Stimulated activated CD4-positive, alpha-beta T cell treated with anti-CD3 and anti-CD28 coated beads, Interleukin-4, amount 100 ng/mL, for 48 hours (primary cell): Measurements from ENCODE around the gene ZFAND6.
"Not testable (repeated sequence)": the region's sequence is repeated elsewhere in the genome, so short reads cannot be mapped to it uniquely, and the experiment has no call there.

ENCODE experiments used
- DNase-seq, 2 donors: peaks; one replicate each; pipeline ENCODE4 v3.0.0-alpha.2; 2020; ENCODE audit warnings: low read depth in 2 of 2

Gene ZFAND6

DNA sequence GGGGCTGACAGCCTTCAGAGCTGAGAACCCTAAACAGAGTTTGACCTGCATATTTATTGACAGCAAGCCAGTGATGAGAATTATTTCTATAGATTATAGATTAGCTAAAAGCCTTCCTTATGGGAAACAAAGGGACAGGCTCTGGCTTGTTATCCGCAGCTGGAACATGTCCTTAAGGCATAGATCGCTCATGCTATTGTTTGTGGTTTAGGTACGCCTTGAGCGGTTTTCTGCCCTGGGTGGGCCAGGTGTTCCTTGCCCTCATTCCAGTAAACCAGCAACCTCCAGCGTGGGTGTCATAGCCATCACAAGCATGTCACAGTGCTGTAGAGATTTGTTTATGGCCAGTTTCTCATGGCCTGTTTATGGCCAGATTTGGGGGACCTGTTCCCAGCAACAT, 83.2 kb downstream of the ZFAND6 start:
- no peak for DNase-seq

DNA sequence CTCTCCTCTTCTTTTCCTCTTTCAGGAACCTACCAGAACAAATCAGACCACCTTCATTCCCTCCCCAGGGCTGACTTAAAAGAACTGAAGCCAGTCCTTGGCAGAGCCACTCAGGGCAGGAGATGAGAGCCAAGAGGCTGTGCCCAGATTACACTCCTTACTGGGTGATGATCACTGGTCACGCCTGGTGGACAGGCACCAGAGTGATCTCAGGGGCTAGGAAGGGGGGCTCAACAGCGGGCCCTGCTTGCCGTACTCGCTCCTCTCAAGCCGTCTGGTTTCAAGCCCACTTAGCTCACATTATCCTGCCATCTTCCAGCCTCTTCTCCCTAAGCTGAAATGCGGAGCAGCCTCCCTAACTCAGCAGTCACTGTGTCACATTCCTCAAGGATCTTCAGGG, 91.7 kb downstream of the ZFAND6 start:
- DNase-seq: no peak

DNA sequence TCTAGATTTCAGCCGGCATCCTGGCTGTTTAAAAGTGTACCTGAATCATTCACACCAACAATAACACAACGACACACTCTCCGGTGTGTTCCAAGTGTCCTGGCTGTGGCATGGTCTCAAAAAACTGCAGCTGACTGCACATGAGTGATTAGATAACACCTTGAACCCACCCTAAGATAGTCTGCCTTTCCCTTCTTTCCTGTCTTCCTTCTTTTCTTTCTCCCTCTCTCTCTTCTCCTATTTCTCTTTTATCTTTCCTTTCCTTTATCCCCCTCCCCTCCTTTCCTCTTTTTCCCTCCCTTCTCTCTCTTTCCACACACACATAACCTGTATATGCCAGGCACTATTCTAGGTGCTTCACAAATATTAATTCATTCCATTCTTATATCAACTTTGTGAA, 92.1 kb downstream of the ZFAND6 start:
- DNase-seq: no peak

DNA sequence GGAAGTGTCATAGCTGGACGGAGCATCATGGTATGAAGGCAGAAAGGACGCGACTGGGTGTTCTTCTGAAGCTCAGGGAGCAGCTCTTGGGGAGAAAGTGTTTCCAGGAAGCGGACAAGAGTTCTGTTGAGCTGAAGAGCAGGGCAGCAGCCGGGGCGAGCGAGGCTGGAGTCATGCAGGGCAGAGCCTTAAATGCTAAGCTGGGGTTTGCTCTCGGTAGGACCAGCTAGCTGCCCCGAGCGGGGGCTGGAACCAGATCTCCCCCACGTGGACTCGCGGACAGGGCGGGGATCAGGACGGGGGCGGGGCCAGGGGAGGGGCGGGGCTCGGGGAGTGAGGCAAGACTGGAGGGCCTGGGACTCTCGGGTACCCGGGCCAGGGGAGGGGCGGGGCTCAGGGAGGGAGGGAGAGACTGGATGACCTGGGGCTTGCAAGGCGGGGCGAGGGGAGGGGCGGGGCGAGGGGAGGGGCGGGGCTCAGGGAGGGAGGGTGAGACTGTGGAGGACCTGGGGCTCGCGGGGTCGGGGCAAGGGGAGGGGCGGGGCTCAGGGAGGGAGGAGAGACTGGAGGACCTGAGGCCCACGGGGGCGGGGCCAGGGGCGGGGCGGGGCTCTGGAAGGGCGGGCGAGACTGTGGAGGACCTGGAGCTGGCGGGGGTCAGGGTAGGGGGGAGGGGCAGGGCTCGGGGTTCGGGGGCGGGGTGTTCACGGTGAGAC, 92.9 kb downstream of the ZFAND6 start:
- peak; percentile 94 for DNase-seq

DNA sequence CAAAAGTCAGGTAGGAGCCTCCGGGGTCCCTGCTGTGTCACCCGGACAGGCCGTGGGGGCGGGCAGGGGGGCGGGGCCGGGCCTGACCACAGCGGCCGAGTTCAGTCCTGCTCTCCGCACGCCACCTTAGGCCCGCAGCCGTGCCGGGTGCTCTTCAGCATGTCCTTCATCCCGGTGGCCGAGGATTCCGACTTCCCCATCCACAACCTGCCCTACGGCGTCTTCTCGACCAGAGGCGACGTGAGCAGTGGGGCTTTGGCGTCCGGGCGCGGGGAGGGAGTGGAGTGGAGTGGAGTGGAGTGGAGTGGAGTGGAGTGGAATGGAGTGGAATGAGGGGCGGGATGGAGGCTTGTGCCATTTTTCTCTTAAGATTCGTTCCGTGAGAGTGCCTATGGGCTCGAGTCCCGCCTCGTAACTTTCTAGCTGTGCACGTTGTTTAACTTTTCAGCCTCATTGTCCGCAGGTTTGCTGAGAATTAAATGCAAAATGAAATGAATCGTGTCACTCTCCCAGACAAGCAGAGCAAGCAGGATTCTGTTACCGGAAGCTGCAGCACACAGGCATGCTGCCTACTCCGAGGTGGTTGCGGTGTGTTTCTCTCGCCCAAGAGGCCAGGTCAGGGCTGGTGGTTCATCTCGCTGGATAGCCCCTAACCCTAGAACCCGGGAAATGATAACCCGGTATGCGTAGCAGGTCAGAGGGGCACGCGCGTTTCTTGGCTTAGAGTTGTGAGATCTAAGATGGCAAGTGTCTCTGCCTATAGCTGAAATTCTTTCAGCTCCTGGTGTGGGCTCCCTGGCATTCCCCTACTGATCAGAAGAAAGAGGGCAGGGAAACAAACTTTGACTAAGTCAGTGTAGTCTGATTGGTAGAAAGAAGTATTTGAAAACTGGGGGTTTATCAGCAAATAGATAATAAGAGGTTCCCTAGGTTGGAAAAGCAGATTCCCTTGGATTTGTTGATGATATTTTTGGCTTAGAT, 93.7 kb downstream of the ZFAND6 start, which contains the start of gene FAH:
TSS of gene FAH (plus strand) at position 104 of the 981 bp plus-strand sequence. CDS start at position 160, 56 bp downstream.
- DNase-seq: peak; percentile 15 to 33

DNA sequence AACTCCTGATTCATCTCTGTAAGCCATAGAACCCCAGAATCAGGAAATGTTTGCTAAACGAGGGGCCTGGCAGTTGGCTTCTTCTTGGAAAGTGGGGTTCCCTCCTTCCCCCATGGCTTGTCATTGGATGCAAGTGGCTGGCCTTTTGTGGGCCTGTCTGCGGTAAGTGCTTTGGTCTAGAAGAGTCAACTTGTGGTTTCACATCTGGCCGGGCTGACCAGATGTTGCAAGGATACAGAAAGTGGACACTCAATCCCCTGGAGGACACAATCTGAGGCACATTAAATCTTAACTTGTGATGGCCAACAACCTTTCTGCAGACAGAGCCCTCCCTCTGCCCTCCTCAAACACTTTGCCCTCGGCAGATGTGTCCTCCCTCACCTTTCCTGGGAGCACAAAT, 94.4 kb downstream of the ZFAND6 start:
- no peak for DNase-seq

DNA sequence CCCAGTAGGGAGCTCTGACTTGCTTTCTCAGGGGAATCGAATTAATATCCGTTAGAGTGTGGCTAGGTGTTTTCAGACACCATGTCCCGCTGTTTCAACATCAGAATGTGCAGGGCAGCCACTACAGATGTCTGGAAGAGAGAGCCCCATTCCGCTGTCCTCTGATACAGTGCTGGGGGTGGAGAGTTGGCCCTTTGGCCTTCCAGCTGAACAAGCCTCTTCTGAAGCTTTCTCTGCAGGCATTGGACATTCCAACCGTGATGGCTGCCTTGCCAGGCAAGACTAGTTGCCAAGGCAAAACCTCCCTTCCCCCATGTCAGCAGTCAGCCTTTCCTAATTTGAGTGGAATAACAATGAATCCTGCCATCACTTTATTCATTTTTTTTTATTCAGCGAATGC, 94.9 kb downstream of the ZFAND6 start:
- DNase-seq: no peak

DNA sequence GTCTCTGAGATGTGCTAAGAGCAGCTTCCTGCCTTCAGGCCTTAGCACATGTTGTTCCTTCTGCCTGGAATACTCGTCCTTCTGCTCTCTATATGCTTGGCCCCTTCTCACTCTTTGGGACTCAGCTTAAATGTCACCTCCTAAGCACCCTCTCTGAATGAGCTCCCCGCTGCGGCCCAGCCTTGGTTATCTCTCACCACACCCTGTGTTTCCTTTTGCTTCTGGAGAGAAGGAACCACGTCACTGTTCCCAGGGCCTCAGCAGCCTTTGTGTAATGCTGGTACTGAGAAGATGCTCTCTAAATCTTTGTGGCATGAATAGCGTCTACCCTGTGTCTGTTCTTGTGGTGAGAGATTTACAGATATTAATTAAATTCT, 95.5 kb downstream of the ZFAND6 start:
- DNase-seq: no peak

DNA sequence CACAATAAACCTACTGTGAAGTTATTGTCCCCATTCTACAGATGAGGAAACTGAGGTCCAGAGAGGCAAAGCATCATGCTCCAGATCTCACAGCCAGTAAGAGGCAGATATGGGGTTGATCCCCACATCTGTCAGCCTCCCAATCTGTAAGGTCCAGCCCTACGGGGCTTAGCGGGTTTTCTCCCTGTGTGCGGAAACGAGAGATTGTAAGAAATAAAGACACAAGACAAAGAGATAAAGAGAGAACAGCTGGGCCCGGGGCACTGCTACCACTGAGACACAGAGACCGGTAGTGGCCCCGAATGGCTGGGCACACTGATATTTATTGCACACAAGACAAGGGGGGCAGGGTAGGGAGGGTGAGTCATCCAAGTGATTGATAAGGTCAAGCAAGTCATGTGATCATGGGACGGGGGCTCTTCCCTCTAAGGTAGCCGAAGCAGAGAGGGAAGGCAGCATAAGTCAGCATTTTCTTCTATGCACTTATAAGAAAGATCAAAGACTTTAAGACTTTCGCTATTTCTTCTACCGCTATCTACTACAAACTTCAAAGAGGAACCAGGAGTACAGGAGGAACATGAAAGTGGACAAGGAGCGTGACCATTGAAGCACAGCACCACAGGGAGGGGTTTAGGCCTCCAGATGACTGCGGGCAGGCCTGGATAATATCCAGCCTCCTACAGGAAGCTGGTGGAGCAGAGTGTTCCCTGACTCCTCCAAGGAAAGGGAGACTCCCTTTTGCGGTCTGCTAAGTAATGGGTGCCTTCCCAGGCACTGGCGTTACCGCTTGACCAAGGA, 96.1 kb downstream of the ZFAND6 start:
- not testable (repeated sequence) for DNase-seq

DNA sequence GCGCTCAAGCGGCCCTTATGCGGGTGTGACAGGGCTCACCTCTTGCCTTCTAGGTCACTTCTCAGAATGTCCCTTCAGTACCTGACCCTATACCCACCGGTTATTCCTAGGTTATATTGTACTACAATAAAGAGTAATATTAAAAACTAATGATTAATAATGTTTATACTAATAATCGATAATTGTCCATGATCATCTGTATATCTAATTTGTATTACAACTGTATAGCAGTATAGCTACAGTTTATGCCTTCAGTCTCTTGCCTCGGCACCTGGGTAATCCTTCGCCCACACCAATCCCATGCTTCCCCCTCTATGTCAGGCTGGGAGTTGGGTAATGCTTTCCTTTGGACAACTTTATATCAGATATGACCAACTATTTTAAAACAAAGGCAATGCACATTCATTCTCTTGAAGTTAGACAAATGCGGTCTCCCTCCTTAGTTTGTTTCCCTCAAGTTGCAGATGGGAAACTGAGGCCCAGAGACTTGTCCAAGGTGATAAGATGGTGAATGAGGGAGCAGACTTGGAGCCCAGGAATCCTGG, 96.8 kb downstream of the ZFAND6 start:
- no peak for DNase-seq

DNA sequence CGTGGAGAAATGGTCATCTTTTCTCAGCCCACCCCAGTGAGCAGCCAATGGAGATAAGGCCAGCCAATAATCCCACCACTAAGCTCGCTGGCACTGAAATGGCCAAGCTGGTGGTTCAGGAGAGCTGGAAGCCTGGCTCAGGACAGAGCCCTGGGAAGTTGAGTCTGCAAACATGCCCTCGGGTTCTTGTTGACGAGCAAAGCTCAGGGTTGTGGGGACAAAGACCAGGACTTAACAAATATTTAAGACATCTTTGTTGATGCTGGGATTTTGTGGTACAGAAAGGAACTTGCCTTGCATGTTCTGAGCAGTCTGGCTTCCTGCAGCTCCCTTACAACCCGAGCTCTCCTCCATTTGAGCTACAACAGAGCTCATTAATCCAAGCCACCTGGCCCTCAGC, 97.7 kb downstream of the ZFAND6 start:
- no peak for DNase-seq

DNA sequence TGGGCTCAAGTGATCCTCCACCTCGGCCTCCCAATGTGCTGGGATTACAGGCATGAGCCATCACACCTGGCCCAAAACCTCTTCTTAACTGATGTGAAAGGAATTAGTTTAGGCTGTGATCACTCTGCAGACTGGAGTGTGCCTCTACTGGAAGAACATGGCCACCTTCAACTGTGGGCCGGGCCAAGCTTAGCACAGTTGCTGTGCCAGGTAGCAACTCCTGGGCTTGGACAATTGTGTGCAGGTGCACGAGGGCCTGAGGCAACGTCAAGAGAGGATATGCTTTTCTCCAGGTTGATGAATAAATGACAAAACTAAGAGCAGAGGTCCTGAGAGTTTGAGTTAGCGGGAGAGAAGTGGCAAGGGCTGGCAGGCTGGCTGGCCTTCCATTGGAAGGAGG, 99.8 kb downstream of the ZFAND6 start:
- no peak for DNase-seq

DNA sequence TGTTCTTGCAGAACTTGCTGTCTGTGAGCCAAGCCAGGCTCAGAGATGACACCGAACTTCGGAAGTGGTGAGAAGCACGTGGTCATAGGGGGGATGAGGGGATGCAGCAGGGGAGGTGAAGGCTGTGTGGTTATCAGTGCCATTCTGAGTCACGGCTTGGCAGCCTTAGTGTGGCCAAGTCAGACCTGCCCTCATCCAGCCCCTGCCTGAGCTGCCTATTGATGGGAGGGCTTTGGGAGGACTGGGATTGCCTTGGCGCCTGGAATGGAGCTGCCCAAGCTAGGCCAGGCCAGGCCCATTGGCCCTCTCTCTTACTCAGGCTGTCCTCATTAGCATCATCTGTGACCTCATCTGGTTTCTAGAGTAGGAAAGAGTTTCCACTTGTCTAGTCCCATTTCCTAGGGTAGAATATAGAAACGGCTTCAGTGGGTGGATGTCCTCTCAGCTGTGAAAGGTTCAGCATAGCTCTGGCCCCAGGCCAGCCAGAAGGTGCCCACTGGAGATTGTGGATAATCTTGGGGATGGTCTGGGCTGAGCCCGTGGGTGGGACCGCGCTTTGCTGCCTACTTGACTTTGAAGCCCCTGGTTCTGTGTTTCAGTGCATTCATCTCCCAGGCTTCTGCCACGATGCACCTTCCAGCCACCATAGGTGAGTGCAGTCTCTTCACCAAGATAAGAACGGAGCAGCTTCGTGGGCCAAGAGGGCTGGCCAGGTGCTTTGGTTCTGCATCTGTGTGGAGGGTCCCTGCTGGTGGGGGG, 100.5 kb downstream of the ZFAND6 start:
- DNase-seq: no peak

DNA sequence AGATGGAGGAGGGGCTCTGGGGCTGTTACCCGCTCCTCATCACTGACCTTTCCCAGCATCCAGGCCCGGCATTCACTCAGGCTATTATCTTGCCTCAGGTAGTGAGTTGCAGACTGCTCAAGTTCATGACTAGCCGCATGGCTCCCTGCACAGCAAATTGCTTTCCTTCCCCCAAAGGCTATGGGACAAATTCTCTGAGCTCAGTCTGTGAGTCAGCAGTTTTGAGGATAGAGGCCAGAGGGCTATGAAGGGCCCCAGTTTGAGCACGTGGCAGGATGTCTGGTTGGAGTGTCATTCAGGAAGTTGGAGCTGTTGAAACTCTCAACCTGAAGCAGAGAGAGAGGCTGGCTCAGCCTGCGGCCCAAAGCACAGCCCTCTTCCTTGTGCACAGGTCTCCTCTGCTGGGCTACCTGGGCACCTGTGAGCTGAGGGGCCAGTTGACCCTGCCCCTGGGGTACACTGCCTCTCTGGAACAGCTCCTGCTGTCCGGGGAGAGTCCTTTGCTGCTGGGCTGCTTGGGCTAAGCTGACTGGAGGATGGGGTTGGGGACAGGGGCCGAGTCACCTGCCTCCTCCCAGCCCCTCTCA, 101.2 kb downstream of the ZFAND6 start:
- peak; percentile 23 to 24 for DNase-seq

DNA sequence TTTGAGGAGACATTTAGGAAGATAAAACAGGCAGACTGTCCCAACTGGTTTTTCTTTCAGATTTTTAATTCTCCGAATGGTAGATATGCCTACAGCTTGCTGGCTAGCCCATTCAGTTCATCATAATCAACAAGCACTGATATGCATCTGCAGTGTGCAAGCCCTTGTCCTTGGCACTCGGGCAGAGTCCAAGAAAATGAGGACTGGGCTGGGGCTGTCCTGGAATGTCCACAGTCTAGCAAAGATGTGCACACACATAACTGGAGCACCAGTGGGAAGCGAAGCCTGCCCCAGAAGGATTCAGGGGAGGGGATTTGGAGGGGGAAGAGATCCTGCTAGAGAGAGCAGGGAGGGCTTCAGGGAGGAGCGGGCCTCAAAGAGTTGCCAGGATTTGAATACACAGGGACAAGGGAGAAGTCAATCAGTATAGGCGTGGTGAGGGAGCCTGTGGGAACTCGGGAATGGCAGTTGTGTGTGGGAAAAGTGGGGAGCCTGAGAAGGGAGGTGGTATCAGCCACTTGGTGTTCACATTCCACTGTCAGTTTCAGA, 102.1 kb downstream of the ZFAND6 start:
- no peak for DNase-seq

DNA sequence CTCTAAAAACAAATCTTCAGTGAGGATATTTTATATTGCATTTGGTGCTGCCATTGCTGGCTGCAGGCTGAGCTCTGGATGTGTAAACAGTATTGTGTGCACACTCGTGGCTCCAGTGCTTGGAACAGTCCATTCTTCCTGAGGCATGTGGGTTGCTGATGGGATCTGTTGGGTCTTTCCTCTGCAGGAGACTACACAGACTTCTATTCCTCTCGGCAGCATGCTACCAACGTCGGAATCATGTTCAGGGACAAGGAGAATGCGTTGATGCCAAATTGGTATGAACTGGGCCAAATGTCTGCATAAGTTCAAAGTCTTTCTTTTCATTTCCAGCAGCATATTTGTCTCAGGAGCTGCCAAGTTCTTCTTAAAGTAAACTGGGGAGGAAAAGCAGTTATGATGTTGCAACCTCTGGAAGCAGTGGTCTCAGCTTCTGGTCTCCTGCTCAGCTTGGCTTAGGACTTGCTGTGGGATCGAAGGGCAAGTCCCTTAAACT, 102.6 kb downstream of the ZFAND6 start:
- no peak for DNase-seq

DNA sequence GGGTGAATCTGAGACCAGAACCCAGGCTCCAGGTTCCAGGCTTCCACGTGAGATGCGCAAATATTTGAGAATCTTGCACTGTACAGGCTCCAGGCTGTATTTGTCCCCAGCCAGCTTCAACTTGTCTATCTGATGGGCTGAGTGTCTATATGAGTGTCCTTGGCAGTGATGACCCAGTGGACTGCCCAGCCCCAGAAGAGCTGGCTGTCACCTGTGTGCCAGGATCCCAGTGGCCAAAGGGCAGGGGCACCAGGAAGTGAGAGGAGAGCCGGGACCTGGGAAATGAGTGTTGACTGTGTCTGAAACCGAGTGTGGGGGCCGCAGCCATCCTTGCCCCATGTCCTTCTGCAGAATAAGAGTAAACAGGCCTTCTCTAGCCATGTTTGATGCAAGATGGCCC, 103.7 kb downstream of the ZFAND6 start:
- no peak for DNase-seq

DNA sequence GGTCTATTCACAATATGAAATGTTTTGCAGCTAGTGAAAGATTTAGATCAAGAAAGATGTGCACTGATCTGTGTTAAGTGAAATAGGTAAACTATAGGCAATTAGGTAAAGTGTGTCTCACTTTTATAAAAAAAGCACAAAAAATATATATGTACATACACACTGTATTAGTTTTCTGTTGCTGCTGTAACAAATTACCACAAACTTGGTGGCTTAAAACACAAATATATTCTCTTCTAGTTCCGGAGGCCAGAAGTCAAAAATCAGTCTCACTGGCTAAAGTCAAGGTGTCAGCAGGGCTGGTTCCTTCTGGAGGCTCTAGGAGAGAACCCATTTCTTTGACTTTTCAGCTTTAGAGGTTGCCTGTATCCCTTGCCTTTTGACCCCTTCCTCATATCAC, 104.4 kb downstream of the ZFAND6 start:
- no peak for DNase-seq

DNA sequence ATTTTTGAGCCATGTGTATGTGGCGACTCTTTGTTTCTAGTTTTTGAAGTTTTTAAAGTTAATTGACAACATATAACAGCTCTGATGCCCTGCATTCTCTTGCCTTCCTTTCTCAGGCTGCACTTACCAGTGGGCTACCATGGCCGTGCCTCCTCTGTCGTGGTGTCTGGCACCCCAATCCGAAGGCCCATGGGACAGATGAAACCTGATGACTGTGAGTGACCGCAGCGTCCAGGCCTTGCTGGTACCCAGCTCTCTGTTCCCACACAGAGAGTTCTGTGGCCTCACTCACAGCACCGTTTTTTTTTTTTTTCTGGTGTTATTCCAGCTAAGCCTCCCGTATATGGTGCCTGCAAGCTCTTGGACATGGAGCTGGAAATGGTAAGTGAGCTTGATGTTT, 108.5 kb downstream of the ZFAND6 start:
- DNase-seq: no peak

DNA sequence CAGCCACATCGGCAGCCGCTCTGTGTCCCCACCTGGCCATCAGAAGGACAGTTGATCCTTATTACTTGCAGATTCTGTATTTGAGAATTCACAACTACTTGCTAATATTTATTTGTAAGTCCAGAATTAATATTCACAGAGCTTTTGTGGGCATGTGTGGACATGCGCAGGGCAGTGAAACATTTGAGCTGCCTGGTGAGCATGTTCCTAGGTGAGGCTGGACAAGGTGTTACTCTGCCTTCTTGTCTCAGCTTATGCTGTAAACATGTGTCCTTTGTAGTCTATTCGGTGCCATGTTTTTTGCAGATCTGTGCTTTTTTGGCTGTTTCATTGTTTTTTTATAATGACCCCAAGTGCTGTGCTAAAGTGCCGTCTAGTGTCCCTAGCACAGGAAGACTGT, 108.9 kb downstream of the ZFAND6 start:
- no peak for DNase-seq
